Skeletal muscle cell (primary cell): ENCODE measurements around the gene GABRG2.
"Not testable (repeated sequence)": the region's sequence is repeated elsewhere in the genome, so short reads cannot be mapped to it uniquely, and the experiment has no call there.

Source experiments
- DNase-seq: peaks from one replicate; pipeline ENCODE4 v3.0.0-alpha.2; 2010; ENCODE audit warnings: low read depth
- H3K4me3 ChIP-seq: 2 replicates; pipeline ENCODE4 v1.5.1; 2011; ENCODE audit warnings: low read depth, mild to moderate bottlenecking, control low read depth, low read length, moderate library complexity

Gene GABRG2

GRCh38 chr5:162067655-162068411, at the start of gene GABRG2:
Gene GABRG2 (plus strand): TSS chr5:162067773. CDS start chr5:162068000, 227 bp downstream.
- H3K4me3 ChIP-seq = no peak within 1 kb of the TSS
- no peak for DNase-seq

GRCh38 chr5:162025312-162025711, 42.3 kb upstream of the GABRG2 start:
- DNase-seq = no peak

GRCh38 chr5:162026803-162027202, 40.8 kb upstream of the GABRG2 start:
- DNase-seq = no peak
- H3K4me3 ChIP-seq = no peak overlapping the region

More at GRCh38 chr5:162025312-162025711, 42.3 kb upstream of the GABRG2 start:
- H3K4me3 ChIP-seq = no peak overlapping the region

GRCh38 chr5:162037431-162037830, 30.1 kb upstream of the GABRG2 start:
- H3K4me3 ChIP-seq = no peak overlapping the region
- no peak for DNase-seq

- no peak overlapping the region for H3K4me3 ChIP-seq
- DNase-seq = no peak
These were observed 20.3 kb upstream of the GABRG2 start for GRCh38 chr5:162047279-162047678.

- no peak for DNase-seq
- no peak overlapping the region for H3K4me3 ChIP-seq
These were observed 14.9 kb upstream of the GABRG2 start for GRCh38 chr5:162052676-162053075.

GRCh38 chr5:162055095-162055494, 12.5 kb upstream of the GABRG2 start:
- not testable (repeated sequence) for H3K4me3 ChIP-seq, DNase-seq

- no peak overlapping the region for H3K4me3 ChIP-seq
- DNase-seq = no peak
These were observed 411 bp upstream of the GABRG2 start for GRCh38 chr5:162067162-162067561.

- no peak for DNase-seq
- H3K4me3 ChIP-seq = no peak overlapping the region
These were observed 839 bp downstream of the GABRG2 start for GRCh38 chr5:162068412-162068811.

- no peak overlapping the region for H3K4me3 ChIP-seq
- DNase-seq = no peak
These were observed 1.4 kb downstream of the GABRG2 start for GRCh38 chr5:162068936-162069335.

GRCh38 chr5:162078805-162079204, 11.2 kb downstream of the GABRG2 start:
- no peak overlapping the region for H3K4me3 ChIP-seq
- no peak for DNase-seq

- DNase-seq = no peak
- no peak overlapping the region for H3K4me3 ChIP-seq
These were observed 23.8 kb downstream of the GABRG2 start for GRCh38 chr5:162091336-162091735.

- no peak for DNase-seq
- no peak overlapping the region for H3K4me3 ChIP-seq
These were observed 28.9 kb downstream of the GABRG2 start for GRCh38 chr5:162096448-162096847.

- no peak overlapping the region for H3K4me3 ChIP-seq
- no peak for DNase-seq
These were observed 40.0 kb downstream of the GABRG2 start for GRCh38 chr5:162107591-162107990.

GRCh38 chr5:162119801-162120200, 52.2 kb downstream of the GABRG2 start:
- no peak overlapping the region for H3K4me3 ChIP-seq
- no peak for DNase-seq

GRCh38 chr5:162128117-162128516, 60.5 kb downstream of the GABRG2 start:
- no peak overlapping the region for H3K4me3 ChIP-seq
- DNase-seq = no peak

- no peak for DNase-seq
- no peak overlapping the region for H3K4me3 ChIP-seq
These were observed 64.8 kb downstream of the GABRG2 start for GRCh38 chr5:162132348-162132747.

- H3K4me3 ChIP-seq = no peak overlapping the region
- no peak for DNase-seq
These were observed 71.6 kb downstream of the GABRG2 start for GRCh38 chr5:162139190-162139589.

- no peak for DNase-seq
- no peak overlapping the region for H3K4me3 ChIP-seq
These were observed 86.7 kb downstream of the GABRG2 start for GRCh38 chr5:162154242-162154641.

GRCh38 chr5:162160401-162160800, 92.8 kb downstream of the GABRG2 start:
- no peak for DNase-seq

GRCh38 chr5:162163663-162164062, 96.1 kb downstream of the GABRG2 start:
- no peak overlapping the region for H3K4me3 ChIP-seq
- no peak for DNase-seq

More at GRCh38 chr5:162160401-162160800, 92.8 kb downstream of the GABRG2 start:
- H3K4me3 ChIP-seq = no peak overlapping the region
